PC-9 (cell line): Measurements from ENCODE around the gene CYP2B6. TPM values are rescaled to one million over a fixed set of nuclear protein-coding genes. Genes with fewer than 3 reads are reported as not detected.
"Not testable (repeated sequence)": the region's sequence is repeated elsewhere in the genome, so short reads cannot be mapped to it uniquely, and the experiment has no call there.

Experiments used
- BruUV-seq: library from RNA; stranded (reverse); fragments of 400-500 nt; replicated peaks from 2 replicates; lab custom pipeline; 2021; lab: Mats Ljungman, UMichigan
- CTCF ChIA-PET: fragments of 300-600 bp; sonication (Branson Sonifier 250); formaldehyde crosslinking; loops from one replicate; lab custom pipeline; 2022; ENCODE audit warnings: antibody characterized with exemption; lab: Charles Lee
- POLR2A ChIA-PET: fragments of 300-600 bp; sonication (Branson Sonifier 250); formaldehyde crosslinking; loops from one replicate; lab custom pipeline; 2022; ENCODE audit warnings: antibody characterized with exemption; ENCODE audit not compliant: unreplicated experiment; lab: Charles Lee
- DNase-seq, 2 experiments: peaks; one replicate each; pipeline versions ENCODE4 v3.0.0 to v3.0.0-alpha.2; 2015 to 2022; ENCODE audit warnings: mixed read lengths in 1 of 2
- H2AFZ ChIP-seq: fragments of 200-600 bp; sonication (generic); 2 replicates; pipeline ENCODE4 v1.8.1; 2017; ENCODE audit warnings: antibody characterized with exemption
- H3F3A ChIP-seq: fragments of 200-600 bp; sonication (generic); 2 replicates; pipeline ENCODE4 v1.8.1; 2017; ENCODE audit warnings: antibody characterized with exemption, mild to moderate bottlenecking, low read depth; ENCODE audit not compliant: insufficient read depth
- H3K27ac ChIP-seq: fragments of 200-600 bp; sonication (generic); 2 replicates; pipeline ENCODE4 v1.6.1; 2016; ENCODE audit warnings: mixed run types
- H3K27me3 ChIP-seq: fragments of 200-600 bp; sonication (generic); 2 replicates; pipeline ENCODE4 v1.6.1; 2016; ENCODE audit warnings: low read depth, mixed run types; ENCODE audit not compliant: insufficient read depth
- H3K36me3 ChIP-seq: fragments of 200-600 bp; sonication (generic); 2 replicates; pipeline ENCODE4 v1.6.1; 2016; ENCODE audit warnings: low read depth, mixed run types
- H3K4me1 ChIP-seq: fragments of 200-600 bp; sonication (generic); replicated peaks from 2 replicates; pipeline ENCODE4 v1.6.1; 2016; ENCODE audit warnings: mixed run types; ENCODE audit not compliant: insufficient read depth
- H3K4me2 ChIP-seq: fragments of 200-600 bp; sonication (generic); 2 replicates; pipeline ENCODE4 v1.6.1; 2017; ENCODE audit warnings: mixed run types
- H3K4me3 ChIP-seq: fragments of 200-600 bp; sonication (generic); 2 replicates; pipeline ENCODE4 v1.6.1; 2016; ENCODE audit warnings: mixed run types
- H3K79me2 ChIP-seq: fragments of 200-600 bp; sonication (generic); 2 replicates; pipeline ENCODE4 v1.6.1; 2017; ENCODE audit warnings: low read depth, mixed run types
- H3K9me2 ChIP-seq: fragments of 200-600 bp; sonication (generic); 2 replicates; pipeline ENCODE4 v1.8.1; 2017; ENCODE audit warnings: mild to moderate bottlenecking; ENCODE audit not compliant: insufficient read depth
- H3K9me3 ChIP-seq: fragments of 200-600 bp; sonication (generic); 2 replicates; pipeline ENCODE4 v1.8.1; 2016; ENCODE audit warnings: low read depth; ENCODE audit not compliant: insufficient read depth
- H4K20me1 ChIP-seq: fragments of 200-600 bp; sonication (generic); 2 replicates; pipeline ENCODE4 v1.8.1; 2017; ENCODE audit not compliant: insufficient read depth
- CTCF ChIP-seq: fragments of 200-600 bp; sonication (generic); conservative IDR thresholded peaks from 2 replicates; pipeline ENCODE4 v1.6.1; 2017; ENCODE audit warnings: mixed run types, antibody characterized with exemption, mild to moderate bottlenecking, moderate library complexity
- EZH2 ChIP-seq: fragments of 200-600 bp; sonication (generic); IDR thresholded peaks from 2 replicates; pipeline ENCODE4 v1.8.0; 2017; ENCODE audit warnings: antibody characterized with exemption, low read depth
- intact Hi-C: fragments of 100-400 bp; cut with micrococcal nuclease; formaldehyde crosslinking; loops from one replicate; pipeline ENCODE4 v1.10.0; 2022; ENCODE audit not compliant: unreplicated experiment
- total RNA-seq: library from RNA; stranded (reverse); gene quantifications from 2 replicates; pipeline ENCODE4 v1.2.3, GENCODE V29; 2021

The CYP2B6 gene
- total RNA-seq, 1 experiment from 2014 or later, result not detected

- CTCF ChIA-PET, H2AFZ ChIP-seq, H3F3A ChIP-seq, H3K36me3 ChIP-seq, H3K4me2 ChIP-seq, H3K9me3 ChIP-seq, POLR2A ChIA-PET, H3K79me2 ChIP-seq, H4K20me1 ChIP-seq, intact Hi-C loops, DNase-seq, H3K9me2 ChIP-seq, H3K27me3 ChIP-seq, H3K4me1 ChIP-seq, H3K27ac ChIP-seq, H3K4me3 ChIP-seq, BruUV-seq: not testable (repeated sequence)
These were observed 21.4 kb upstream of the CYP2B6 start for GRCh38 chr19:40969721-40970120.

GRCh38 chr19:40970396-40971345 is 20.4 kb upstream of the CYP2B6 start:
- BruUV-seq, CTCF ChIA-PET, intact Hi-C loops, H3K27me3 ChIP-seq, H3K9me3 ChIP-seq, POLR2A ChIA-PET, H3K4me3 ChIP-seq, H3K79me2 ChIP-seq, H3K9me2 ChIP-seq, H3F3A ChIP-seq, H3K4me1 ChIP-seq, H3K27ac ChIP-seq, H4K20me1 ChIP-seq, DNase-seq, H2AFZ ChIP-seq, H3K4me2 ChIP-seq, H3K36me3 ChIP-seq: not testable (repeated sequence)

GRCh38 chr19:40974633-40975037 is 16.4 kb upstream of the CYP2B6 start:
- Histone ChIP-seq H3K4me2 (no peak overlapping the region), H3K36me3 (no peaks in the 10 kb centered on the region), H4K20me1 (no peaks in the 10 kb centered on the region), H2AFZ (no peak overlapping the region), H3K4me3 (no peak overlapping the region), H3K9me2 (no peaks in the 10 kb centered on the region), H3K27ac (no peak overlapping the region), H3K79me2 (no peaks in the 10 kb centered on the region), H3K9me3 (no peaks in the 10 kb centered on the region), H3F3A (no peaks in the 10 kb centered on the region), H3K4me1 (no peaks in the 10 kb centered on the region), H3K27me3 (peaks cover 7% of the 10 kb centered on the region; the same call in 1 of the 2 replicates)
- ChIA-PET POLR2A (no interaction called here), CTCF (interaction anchor here (0.7 to 1.0 kb wide), 2 partner anchors 152 to 170 kb away, joined by 3 to 4 read pairs; no protein-coding TSS in a partner anchor)
- no TSS peak for BruUV-seq
- peak; percentile 42 to 63 for DNase-seq
- no peak for TF ChIP-seq EZH2
- TF ChIP-seq CTCF, result peak; percentile 94
- intact Hi-C loops, result loop anchor here (1.0 to 2.0 kb wide), 3 partner anchors 170 to 312 kb away; no protein-coding TSS in a partner anchor

- no peak for TF ChIP-seq EZH2
- no peak for TF ChIP-seq CTCF
- no peaks in the 10 kb centered on the region for H3K79me2 ChIP-seq
- no peaks in the 10 kb centered on the region for H3K4me1 ChIP-seq
- no peak overlapping the region for H3K27ac ChIP-seq
- no peaks in the 10 kb centered on the region for H3K36me3 ChIP-seq
- H3K4me2 ChIP-seq, result no peak overlapping the region
- no peaks in the 10 kb centered on the region for H3K9me3 ChIP-seq
- H3F3A ChIP-seq, result no peaks in the 10 kb centered on the region
- ChIA-PET POLR2A (no interaction called here), CTCF (no interaction called here)
- intact Hi-C loops, result no loop called here
- no peaks in the 10 kb centered on the region; the same call in 1 of the 2 replicates for H3K27me3 ChIP-seq
- H2AFZ ChIP-seq, result no peak overlapping the region
- no peak for DNase-seq
- BruUV-seq, result no TSS peak
- H4K20me1 ChIP-seq, result no peaks in the 10 kb centered on the region
- H3K9me2 ChIP-seq, result no peaks in the 10 kb centered on the region
- no peak overlapping the region for H3K4me3 ChIP-seq
These were observed 14.9 kb upstream of the CYP2B6 start for GRCh38 chr19:40976134-40976533.
